Esophagus squamous epithelium (tissue), 4 donors: Measurements from ENCODE around the gene ZDHHC3.

Experiments
- CTCF ChIP-seq, 6 experiments: fragments of 450-650 bp in 4 of 6; fragments of 200-600 bp in 2 of 6; sonication (generic) in 2 of 6; IDR thresholded peaks; one replicate each; pipeline ENCODE4 v1.5.1; 2016 to 2019; ENCODE audit warnings: antibody characterized with exemption in 6 of 6, mild to moderate bottlenecking in 4 of 6, moderate library complexity in 4 of 6
- POLR2A ChIP-seq, 4 donors: fragments of 450-650 bp; IDR thresholded peaks; one replicate each; pipeline ENCODE4 v1.6.1; 2017; ENCODE audit warnings: antibody characterized with exemption in 4 of 4, mild to moderate bottlenecking in 4 of 4, moderate library complexity in 3 of 4

GRCh38 chr3:44903314-44903713 is 72.7 kb downstream of the ZDHHC3 start:
- TF ChIP-seq POLR2A (IDR thresholded peaks at IDR 0.05) (no peak), CTCF (IDR thresholded peaks at IDR 0.05) (no peak)
